HL-60 (cell line): ENCODE data around the gene WDR27.

Experiments
- CTCF ChIP-seq: IDR thresholded peaks from one replicate; pipeline ENCODE4 v1.5.1; 2011; ENCODE audit warnings: low read length, control low read depth, inconsistent platforms; ENCODE audit not compliant: insufficient read depth
- POLR2AphosphoS5 ChIP-seq: IDR thresholded peaks from 2 replicates; pipeline ENCODE4 v1.6.1; 2012; ENCODE audit warnings: low read depth
- REST ChIP-seq: IDR thresholded peaks from 2 replicates; pipeline ENCODE4 v1.6.1; 2012; ENCODE audit warnings: low read depth; ENCODE audit not compliant: insufficient replicate concordance

- TF ChIP-seq REST = no peak
- no peak for TF ChIP-seq POLR2AphosphoS5
- no peak for TF ChIP-seq CTCF
Observed at GRCh38 chr6:169590376-169590939, 111.4 kb downstream of the WDR27 start.
